Hematopoietic multipotent progenitor cell treated with erythropoietin and hydrocortisone succinate and interleukin-3 and kit ligand, for 4 days (in vitro differentiated cells): Measurements from ENCODE around the gene ERVW-1.
"Not testable (repeated sequence)": the region's sequence is repeated elsewhere in the genome, so short reads cannot be mapped to it uniquely, and the experiment has no call there.

Experiments
- DNase-seq: peaks from one replicate; pipeline ENCODE4 v3.0.0-alpha.2; 2015

ERVW-1 gene, protein sequence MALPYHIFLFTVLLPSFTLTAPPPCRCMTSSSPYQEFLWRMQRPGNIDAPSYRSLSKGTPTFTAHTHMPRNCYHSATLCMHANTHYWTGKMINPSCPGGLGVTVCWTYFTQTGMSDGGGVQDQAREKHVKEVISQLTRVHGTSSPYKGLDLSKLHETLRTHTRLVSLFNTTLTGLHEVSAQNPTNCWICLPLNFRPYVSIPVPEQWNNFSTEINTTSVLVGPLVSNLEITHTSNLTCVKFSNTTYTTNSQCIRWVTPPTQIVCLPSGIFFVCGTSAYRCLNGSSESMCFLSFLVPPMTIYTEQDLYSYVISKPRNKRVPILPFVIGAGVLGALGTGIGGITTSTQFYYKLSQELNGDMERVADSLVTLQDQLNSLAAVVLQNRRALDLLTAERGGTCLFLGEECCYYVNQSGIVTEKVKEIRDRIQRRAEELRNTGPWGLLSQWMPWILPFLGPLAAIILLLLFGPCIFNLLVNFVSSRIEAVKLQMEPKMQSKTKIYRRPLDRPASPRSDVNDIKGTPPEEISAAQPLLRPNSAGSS

DNA sequence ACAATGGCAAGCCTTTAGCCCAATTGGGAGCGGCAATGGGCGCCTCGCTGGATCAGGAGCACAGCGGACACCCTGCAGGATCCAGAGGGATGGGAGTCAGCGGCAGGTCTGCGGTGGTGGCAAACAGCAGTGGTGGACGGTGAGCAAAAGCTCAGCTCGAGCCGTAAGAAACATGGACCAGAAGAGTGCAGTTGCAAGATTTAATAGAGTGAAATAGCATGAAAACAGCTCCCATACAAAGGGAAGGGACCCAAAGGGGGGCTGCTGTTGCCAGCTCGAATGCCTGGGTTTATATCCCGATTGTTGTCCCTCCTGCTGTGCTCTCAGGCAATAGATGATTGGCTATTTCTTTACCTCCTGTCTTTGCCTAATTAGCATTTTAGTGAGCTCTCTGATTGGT lies at the start of gene ERVW-1:
Gene ERVW-1, minus strand, starts transcription at position 266 of the 400 bp plus-strand sequence. CDS start 7,565 bp downstream, outside the sequence.
- DNase-seq: not testable (repeated sequence)

DNA sequence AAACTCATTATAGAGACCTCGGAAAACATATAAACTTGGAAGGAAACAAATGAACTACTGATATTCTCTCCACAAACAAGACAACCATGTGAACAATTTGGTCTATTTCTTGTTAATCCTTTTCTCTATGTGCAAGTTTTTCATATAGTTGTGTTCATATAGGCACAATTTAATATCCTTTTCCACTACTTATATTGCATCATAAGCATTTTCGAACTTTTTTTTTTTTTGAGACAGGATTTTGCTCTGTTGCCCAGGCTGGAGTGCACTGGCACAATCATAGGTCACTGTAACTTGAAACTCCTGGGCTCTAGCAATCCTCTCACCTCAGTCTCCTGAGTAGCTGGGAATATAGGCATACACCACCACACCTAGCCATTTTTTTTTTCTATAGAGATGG lies 45.4 kb upstream of the ERVW-1 start:
- no peak for DNase-seq

DNA sequence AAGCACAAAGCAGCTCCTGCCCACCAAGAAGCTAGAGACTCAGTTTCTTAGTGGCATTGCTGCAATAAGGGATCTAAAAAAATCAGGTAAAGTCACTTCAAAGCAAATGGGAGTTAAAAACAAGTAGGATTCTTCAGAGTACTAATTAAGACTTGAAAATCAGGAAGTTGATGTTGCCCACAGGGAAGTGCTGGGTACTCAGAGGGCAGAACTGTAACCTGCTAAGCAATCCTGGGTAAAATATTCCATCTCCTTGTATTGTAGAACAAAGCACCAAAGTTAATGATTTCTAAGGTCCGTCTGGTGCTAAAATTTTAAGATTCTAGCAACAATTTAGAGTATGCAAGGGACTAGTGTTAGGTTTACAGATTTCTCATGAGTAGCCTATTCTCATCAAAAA lies 42.3 kb upstream of the ERVW-1 start:
- DNase-seq: no peak

- DNase-seq: no peak
These were observed 39.9 kb upstream of the ERVW-1 start for GRCh38 chr7:92517631-92518030.

DNA sequence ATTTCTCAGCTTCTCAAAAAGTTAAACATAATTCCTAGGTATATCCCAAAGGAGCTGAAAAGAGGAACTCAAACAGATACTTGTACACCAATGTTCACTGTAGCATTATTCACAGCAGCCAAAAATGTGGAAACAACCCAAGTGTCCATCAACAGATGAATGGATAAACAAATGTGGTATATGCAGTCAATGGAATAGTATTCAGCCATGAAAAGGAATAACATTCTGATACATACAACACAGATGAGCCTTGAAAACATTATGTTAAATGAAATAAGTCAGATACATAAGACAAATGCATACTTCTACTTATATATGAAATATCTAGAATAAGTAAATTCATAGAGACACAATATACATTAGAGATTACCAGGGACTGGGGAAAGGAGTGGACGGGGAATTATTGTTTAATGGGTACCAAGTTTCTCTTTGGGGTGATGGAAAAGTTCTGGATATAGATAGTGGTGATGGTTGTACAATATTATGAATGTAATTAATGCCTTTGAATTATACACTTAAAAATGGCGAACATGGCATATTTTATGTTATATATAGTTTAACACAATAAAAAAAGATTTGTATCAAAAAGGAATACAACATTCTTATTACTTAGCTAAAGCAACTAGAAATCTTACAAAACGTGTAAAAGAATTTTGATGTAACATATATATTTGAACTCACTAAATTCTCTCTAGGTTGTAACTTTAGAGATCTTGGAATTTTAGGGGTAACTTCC lies 35.6 kb upstream of the ERVW-1 start:
- DNase-seq: no peak

- no peak for DNase-seq
These were observed 31.2 kb upstream of the ERVW-1 start for GRCh38 chr7:92508946-92509345.

GRCh38 chr7:92506363-92506762 lies 28.6 kb upstream of the ERVW-1 start:
- DNase-seq: no peak

- no peak for DNase-seq
These were observed 26.8 kb upstream of the ERVW-1 start for GRCh38 chr7:92504563-92504962.

DNA sequence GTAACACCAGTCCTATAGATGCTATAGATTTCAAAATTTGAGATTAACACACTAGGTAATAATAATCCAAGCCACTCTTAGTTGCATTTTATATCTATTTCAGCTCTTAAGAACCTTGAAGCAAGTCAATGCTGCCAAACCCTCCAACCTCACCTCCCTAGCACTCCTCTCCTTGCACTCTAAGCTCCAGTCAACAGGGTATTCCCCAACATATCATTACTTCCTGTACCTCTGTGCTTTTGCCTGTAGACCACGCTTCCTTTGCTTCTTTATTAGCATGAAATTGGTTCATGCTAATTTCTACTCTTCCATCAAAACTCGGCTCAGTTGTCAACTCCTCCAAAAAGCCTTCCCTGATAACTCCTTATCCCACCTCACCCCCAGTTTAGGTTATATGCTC lies 26.0 kb upstream of the ERVW-1 start:
- no peak for DNase-seq

GRCh38 chr7:92498557-92498956 lies 20.8 kb upstream of the ERVW-1 start:
- no peak for DNase-seq

- no peak for DNase-seq
These were observed 19.1 kb upstream of the ERVW-1 start for GRCh38 chr7:92496876-92497275.

DNA sequence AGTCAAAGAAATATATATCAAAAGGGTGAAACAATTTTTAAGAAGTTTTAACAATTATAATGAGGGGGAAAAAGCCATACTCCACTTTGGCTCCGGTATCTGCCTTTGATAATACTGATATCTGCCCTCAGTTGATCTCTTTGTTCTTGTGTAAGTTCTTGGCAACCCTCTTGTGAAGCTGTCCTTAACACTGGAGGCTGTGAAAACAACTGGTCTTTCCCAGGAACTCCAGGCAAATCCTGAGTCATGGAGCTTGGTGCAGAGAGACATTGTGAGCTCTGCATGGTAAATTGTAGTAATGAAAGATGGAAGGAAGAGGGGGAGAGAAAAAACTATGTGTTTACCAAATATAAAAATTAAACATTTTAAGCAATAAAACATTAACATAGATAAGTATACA lies 11.9 kb upstream of the ERVW-1 start:
- no peak for DNase-seq

GRCh38 chr7:92487804-92488203 lies 10.1 kb upstream of the ERVW-1 start:
- no peak for DNase-seq

GRCh38 chr7:92485974-92486373 lies 8.2 kb upstream of the ERVW-1 start:
- peak; percentile 2 for DNase-seq

GRCh38 chr7:92485267-92485892 lies 7.6 kb upstream of the ERVW-1 start:
- DNase-seq: no peak

DNA sequence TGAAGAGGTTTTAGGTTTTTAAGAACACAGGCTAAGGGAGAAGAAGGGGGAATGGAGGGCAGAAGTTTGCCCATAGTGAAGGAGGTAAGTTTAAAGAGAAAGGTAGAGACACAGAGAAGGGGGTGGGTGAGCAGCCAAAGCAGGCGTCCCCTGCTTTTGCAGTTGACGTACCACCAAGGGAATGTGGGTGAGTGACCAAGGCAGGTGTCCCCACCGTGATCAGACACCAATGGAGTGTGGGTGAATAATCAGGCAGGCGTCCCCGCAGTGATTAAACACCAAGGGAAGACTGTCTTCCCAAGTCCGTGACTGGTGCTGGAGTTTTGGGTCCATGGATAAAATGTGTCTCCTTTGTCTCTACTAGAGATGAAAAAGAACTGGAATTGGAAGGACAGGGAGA lies 6.5 kb upstream of the ERVW-1 start:
- not testable (repeated sequence) for DNase-seq

GRCh38 chr7:92483624-92484023 lies 5.9 kb upstream of the ERVW-1 start:
- not testable (repeated sequence) for DNase-seq

GRCh38 chr7:92479146-92479545 lies 1.4 kb upstream of the ERVW-1 start:
- not testable (repeated sequence) for DNase-seq

- DNase-seq: no peak
These were observed 965 bp upstream of the ERVW-1 start for GRCh38 chr7:92478711-92479110.

- DNase-seq: no peak
These were observed 349 bp upstream of the ERVW-1 start for GRCh38 chr7:92478095-92478494.

GRCh38 chr7:92475851-92476590 lies 1.7 kb downstream of the ERVW-1 start:
- not testable (repeated sequence) for DNase-seq

- DNase-seq: not testable (repeated sequence)
These were observed 2.4 kb downstream of the ERVW-1 start for GRCh38 chr7:92475261-92475770.
